Measurements from ENCODE around the gene PLCH1.

DNA sequence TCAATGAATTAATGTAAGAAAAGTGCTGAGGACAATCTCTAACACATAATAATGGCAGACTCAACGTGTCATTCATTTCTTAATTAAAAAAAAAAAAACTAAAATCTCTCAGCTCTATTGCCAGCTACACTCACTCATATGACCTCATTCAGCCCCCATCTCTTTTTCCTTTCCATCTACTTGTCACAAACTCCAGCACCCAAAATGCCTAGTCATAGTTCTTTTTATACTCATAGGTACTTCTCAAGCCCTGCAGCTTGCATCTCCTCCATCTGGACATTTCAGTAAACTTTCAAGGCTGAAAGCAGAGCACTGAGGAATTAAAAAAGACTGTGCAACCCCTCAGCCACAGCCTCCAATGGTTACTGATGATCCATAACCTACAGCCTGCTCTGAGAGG is 109.8 kb downstream of the PLCH1 start:
- TF ChIP-seq KDM3A (CRISPR knock-in tag; IDR thresholded peaks at IDR 0.05; ENCODE audit: low read depth): no peak
- no peak for TF ChIP-seq MAFF (IDR thresholded peaks at IDR 0.05; ENCODE audit: low read depth, low read length)
- TF ChIP-seq ZZZ3 (CRISPR knock-in tag; IDR thresholded peaks at IDR 0.05; ENCODE audit: borderline replicate concordance): no peak
- no peak for TF ChIP-seq KDM1A (CRISPR knock-in tag; IDR thresholded peaks at IDR 0.05)
- TF ChIP-seq, protein P1, sequence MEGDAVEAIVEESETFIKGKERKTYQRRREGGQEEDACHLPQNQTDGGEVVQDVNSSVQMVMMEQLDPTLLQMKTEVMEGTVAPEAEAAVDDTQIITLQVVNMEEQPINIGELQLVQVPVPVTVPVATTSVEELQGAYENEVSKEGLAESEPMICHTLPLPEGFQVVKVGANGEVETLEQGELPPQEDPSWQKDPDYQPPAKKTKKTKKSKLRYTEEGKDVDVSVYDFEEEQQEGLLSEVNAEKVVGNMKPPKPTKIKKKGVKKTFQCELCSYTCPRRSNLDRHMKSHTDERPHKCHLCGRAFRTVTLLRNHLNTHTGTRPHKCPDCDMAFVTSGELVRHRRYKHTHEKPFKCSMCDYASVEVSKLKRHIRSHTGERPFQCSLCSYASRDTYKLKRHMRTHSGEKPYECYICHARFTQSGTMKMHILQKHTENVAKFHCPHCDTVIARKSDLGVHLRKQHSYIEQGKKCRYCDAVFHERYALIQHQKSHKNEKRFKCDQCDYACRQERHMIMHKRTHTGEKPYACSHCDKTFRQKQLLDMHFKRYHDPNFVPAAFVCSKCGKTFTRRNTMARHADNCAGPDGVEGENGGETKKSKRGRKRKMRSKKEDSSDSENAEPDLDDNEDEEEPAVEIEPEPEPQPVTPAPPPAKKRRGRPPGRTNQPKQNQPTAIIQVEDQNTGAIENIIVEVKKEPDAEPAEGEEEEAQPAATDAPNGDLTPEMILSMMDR (CRISPR knock-in tag; IDR thresholded peaks at IDR 0.05): no peak
- no peak for TF ChIP-seq SMAD3 (CRISPR knock-in tag; IDR thresholded peaks at IDR 0.05)

All from HepG2 (cell line).